Measurements from ENCODE around the gene STEAP1.
A peak's percentile ranks its signal among the peaks of the same experiment; 100 is the strongest.
"Not testable (repeated sequence)": the region's sequence is repeated elsewhere in the genome, so short reads cannot be mapped to it uniquely, and the experiment has no call there.

STEAP1 gene

GRCh38 chr7:90153943-90154771, at the start of gene STEAP1:
Gene STEAP1, plus strand, starts transcription at chr7:90154469. Its CDS starts 5,320 bp downstream, at chr7:90159789.
- peak; percentile 83 for DNase-seq

DNA sequence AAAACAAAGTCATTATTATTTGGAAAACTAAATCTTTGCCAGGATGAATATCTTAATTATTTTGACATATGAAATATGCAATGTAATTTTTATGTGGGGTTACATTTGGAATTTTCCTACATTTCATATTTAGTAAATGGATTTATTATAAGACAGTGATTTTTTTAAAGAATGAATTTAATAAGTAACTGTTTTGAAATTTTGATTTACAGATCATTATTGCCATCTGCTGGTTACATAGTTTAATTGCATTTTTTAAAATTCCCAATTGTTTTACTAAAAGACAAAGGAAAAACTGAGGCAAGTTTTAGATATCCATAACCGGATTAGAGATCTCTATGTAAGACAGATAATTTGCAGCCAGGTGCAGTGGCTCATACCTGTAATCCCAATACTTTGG, 39.3 kb upstream of the STEAP1 start:
- DNase-seq = not testable (repeated sequence)

GRCh38 chr7:90118551-90119177, 35.6 kb upstream of the STEAP1 start:
- DNase-seq = not testable (repeated sequence)

DNA sequence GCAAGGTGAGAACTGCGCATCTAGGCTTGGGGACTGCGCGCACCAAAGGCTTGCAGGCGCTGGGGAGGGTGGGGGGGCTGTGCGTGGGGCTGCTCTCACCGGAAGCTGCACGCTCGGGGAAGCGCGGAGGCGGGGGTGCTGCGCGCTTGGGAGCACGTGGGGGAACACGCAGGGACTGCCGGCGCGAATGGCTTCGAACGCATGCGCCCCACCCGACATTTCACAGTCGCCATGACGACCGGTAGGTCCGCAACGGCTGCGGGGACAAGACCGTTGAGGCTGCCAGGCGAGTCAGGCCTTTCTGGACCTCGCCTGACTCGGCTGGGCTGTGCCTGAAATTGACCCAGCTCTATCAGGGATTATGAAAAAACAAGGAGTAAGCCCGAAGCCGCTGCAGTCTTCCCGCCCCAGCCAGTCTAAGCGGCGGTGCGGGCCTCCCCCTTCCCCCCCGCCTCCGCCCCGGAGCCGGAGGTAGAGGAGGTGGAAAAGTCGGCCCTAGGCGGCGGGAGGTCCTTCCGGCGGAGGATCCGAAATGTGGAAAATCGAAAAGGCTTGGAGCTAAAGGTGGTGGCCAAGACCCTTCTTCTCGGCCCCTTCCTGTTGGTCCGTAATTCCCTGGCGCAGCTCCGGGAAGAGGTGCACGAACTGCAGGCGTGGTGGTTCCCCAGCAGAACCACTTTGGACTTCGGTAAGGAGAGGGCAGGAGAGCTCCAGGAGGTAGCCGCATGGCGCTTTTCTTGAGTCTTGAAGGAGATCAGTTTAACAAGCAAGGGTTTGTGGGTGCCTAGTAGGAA, 34.9 kb upstream of the STEAP1 start:
- peak; percentile 3 for DNase-seq

- DNase-seq = not testable (repeated sequence)
Measured at GRCh38 chr7:90120205-90120604, 34.1 kb upstream of the STEAP1 start.

DNA sequence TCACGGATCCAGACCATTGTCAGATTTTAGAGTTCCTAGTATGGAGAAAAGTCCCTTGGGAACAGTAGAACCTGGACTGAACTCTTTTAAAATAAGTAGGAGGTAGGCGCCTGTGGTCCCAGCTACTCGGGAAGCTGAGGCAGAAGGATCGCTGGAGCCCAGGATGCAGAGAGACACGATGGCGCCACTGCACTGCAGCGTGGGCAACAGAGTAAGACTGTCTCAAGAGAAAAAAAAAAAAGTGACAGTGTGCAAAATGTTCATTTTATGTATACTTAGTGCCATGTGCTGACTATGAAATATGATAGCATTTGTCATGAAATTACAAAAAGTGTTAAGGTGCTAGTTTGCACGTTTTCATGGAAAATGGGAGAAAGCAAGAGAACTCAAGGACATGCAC, 22.5 kb upstream of the STEAP1 start:
- not testable (repeated sequence) for DNase-seq

- not testable (repeated sequence) for DNase-seq
Measured at GRCh38 chr7:90147079-90147960, 6.9 kb upstream of the STEAP1 start.

DNA sequence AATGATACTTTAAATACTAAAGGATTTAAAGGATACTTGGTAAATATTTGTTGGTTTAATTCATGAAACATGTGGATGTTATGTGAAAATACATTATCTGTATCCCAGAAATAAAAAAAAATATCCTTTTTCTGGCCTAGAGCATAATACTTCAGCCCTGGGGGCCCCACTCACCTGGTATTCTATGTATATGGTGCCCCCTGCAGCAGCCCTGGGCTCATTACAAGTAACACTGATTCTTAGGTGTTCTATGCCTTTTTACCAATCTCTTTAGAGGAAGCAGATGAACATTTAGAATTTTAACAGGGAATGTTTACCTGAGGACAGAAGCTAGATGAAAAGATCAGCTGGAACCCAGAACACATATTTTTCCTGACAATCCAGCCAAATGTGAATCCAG, 4.8 kb upstream of the STEAP1 start:
- not testable (repeated sequence) for DNase-seq

- not testable (repeated sequence) for DNase-seq
Measured at GRCh38 chr7:90151884-90152283, 2.4 kb upstream of the STEAP1 start.

GRCh38 chr7:90152642-90153253, 1.5 kb upstream of the STEAP1 start:
- DNase-seq = not testable (repeated sequence)

DNA sequence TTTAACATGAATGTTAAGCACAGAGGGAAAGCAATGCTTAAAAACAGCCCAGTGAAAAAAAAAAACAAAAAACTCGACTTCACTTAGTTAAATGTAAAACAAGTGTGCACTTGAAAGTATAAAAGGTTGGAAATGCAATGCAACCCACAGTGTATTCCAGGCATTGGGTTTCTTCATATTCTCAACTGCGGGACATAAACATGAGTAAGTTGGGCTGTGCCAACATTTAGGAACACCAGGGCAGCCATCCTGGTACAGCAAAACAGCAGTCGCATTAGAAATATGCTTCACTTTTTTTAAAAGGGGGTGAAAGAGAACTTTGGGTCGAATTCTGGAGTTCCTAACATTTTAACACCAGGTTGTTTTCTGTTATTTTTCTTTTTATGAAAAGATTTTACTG, 937 bp downstream of the STEAP1 start:
- no peak for DNase-seq

- not testable (repeated sequence) for DNase-seq
Measured at GRCh38 chr7:90157331-90157730, 3.1 kb downstream of the STEAP1 start.

DNA sequence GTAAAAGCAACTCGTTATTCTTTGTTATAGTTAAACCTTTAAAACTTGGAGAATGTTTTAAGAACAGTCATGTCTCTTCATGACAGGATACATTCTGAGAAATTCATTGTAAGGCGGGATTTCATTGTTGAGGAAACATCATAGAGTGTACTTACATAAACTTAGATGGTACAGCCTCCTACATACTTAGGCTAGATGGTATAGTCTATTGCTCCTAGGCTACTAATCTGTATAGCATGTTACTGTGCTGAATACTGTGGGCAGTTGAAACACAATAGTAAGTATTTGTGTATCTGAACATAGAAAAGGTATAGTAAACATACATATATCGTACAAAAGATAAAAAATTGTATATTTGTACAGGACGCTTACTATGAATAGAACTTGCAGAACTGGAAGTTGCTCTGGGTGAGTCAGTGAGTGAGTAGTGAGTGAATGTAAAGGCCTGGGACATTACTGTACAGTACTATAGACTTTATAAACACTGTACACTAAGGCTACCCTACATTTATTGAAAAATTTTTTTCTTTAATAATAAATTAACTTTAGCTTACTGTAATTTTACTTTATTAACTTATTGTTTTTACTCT, 3.6 kb downstream of the STEAP1 start:
- not testable (repeated sequence) for DNase-seq

- no peak for DNase-seq
Measured at GRCh38 chr7:90163534-90163933, 9.3 kb downstream of the STEAP1 start.

DNA sequence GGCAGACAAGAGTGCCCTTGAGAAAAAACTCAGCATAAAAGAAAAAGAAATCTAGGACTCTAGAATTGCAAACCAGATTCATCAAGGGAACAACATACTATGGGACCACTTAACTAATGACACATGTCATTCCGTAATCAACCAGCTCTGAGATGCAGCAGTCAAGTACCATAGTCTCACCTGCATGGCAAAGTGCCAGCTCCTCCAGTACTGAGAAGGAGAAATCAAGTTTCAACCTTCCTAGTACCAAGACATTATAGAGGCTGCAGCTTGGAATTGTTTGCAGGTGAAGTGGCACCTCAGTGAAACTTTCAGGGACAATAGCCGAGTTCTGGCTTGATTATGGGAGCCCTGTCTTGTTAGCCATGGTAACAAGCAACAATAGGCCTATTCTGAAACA, 11.5 kb downstream of the STEAP1 start:
- no peak for DNase-seq

GRCh38 chr7:90166153-90166552, 11.9 kb downstream of the STEAP1 start:
- DNase-seq = no peak

GRCh38 chr7:90167361-90167760, 13.1 kb downstream of the STEAP1 start:
- no peak for DNase-seq

DNA sequence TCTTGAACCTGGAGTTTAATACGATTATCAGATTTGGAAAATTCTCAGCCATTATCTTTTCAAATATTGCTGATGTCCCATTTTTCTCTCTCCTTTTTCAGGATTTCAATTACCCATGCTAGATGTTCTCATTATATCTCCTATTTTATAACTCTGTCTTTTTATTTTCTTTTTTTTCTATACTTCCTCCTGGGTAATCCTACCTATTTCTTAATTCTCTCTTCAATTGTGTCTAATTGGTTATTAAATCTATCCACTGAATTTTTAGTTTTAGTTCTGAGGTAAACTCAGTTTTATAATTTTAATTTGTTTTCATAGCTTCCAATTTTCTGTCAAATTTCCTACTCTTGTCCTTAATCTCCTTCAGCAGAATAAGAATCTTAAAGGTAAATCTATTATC, 15.6 kb downstream of the STEAP1 start:
- no peak for DNase-seq

DNA sequence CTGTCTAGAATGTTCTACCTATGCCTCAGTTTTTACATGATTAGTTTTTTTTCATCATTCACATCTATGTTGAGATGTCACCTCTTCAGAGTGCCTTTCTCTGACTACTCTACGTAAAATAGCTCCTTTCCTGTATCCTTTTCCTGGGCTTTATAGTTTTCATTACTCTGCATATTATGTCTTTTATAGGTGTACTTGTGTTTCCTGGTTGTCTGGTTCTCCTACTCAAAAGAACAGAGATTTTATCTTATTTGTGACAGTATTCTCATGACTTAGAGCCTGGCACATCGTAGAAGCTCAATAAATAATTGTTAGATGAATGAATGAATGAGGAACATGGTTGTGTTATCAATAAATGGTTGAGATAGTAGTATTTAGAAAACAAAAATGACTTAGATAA, 17.9 kb downstream of the STEAP1 start:
- DNase-seq = no peak

DNA sequence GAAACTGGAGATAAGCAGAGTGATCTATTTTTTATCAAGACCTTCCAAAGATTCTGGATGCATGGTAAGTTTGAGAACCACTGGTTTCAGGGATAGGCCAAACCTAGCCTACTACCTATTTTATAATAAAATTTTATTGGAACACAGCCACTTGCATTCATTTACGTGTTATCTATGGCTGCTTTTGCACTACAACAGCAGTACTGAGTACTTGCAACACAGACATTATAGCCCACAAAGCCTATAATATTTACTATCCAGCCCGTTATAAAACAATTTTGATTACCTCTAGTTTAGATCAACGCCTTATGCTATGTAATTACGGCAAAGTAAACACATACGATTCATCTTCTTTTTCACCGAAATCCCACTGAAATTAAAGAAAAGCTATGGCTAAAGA, 18.4 kb downstream of the STEAP1 start:
- DNase-seq = no peak

GRCh38 chr7:90173127-90173844, 19.0 kb downstream of the STEAP1 start:
- DNase-seq = no peak
